Mucosa of stomach (tissue), 1 donor: ENCODE results near the gene KIF1B.
"Not testable (repeated sequence)": the region's sequence is repeated elsewhere in the genome, so short reads cannot be mapped to it uniquely, and the experiment has no call there.

Experiments
- H3K27me3 ChIP-seq: one replicate; pipeline ENCODE4 v1.7.0; 2013; ENCODE audit warnings: mild to moderate bottlenecking, low read length; ENCODE audit not compliant: control insufficient read depth, insufficient read depth
- H3K36me3 ChIP-seq: one replicate; pipeline ENCODE4 v1.7.0; 2013; ENCODE audit warnings: low read length; ENCODE audit not compliant: control insufficient read depth, insufficient read depth
- H3K4me1 ChIP-seq: one replicate; pipeline ENCODE4 v1.7.0; 2013; ENCODE audit warnings: mild to moderate bottlenecking, low read length; ENCODE audit not compliant: control insufficient read depth, insufficient read depth
- H3K4me3 ChIP-seq: one replicate; pipeline ENCODE4 v1.7.0; 2013; ENCODE audit warnings: low read length
- H3K9ac ChIP-seq: one replicate; pipeline ENCODE4 v1.7.0; 2013; ENCODE audit warnings: mild to moderate bottlenecking, low read length, moderate library complexity
- H3K9me3 ChIP-seq: one replicate; pipeline ENCODE4 v1.7.0; 2013; ENCODE audit warnings: mild to moderate bottlenecking, low read length, moderate library complexity; ENCODE audit not compliant: control insufficient read depth
- donor health status: Pancreatic carcinoma.

The KIF1B gene

DNA sequence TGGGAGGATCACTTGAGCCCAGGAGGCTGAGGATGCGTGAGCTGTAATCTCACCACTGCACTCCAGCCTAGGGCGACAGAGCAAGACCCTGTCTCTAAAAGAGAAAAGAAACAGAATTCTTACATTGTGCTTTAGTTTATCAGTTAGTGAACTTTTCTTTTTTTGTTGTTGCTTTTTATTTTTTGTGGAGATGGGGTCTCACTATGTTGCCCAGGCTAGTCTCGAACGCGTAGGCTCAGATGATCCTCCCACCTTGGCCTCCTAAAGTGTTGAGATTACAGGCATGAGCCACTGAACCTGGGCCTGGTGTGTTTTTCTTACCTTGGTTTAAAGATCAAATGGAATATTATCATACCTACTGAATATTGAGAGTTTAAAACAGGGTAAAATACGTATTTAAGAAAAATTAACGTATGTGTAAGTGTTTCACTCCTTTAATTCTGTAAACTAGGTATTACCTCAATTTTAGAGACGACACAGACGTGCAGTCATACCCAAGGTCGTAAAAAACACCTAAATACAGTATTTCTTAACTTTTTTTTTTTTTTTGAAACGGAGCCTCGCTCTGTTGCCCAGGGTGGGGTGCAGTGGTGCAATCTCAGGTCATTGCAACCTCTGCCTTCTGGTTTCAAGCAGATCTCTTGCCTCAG lies 39.6 kb downstream of the KIF1B start:
- H3K4me1 ChIP-seq: peaks cover 7% of the 10 kb centered on the region

GRCh38 chr1:10250663-10251062 lies 40.3 kb downstream of the KIF1B start:
- Histone ChIP-seq H3K27me3 (no peaks in the 10 kb centered on the region), H3K36me3 (no peaks in the 10 kb centered on the region), H3K9ac (no peak overlapping the region), H3K4me1 (peaks cover 7% of the 10 kb centered on the region), H3K9me3 (no peaks in the 10 kb centered on the region), H3K4me3 (no peak overlapping the region)

More for the DNA sequence above, 39.6 kb downstream of the KIF1B start:
- Histone ChIP-seq H3K9ac (no peak overlapping the region), H3K36me3 (no peaks in the 10 kb centered on the region), H3K27me3 (no peaks in the 10 kb centered on the region), H3K4me3 (no peak overlapping the region), H3K9me3 (no peaks in the 10 kb centered on the region)

- H3K27me3 ChIP-seq, H3K9me3 ChIP-seq, H3K9ac ChIP-seq, H3K4me1 ChIP-seq, H3K4me3 ChIP-seq, H3K36me3 ChIP-seq: not testable (repeated sequence)
These were observed 41.1 kb downstream of the KIF1B start for GRCh38 chr1:10251325-10252108.

DNA sequence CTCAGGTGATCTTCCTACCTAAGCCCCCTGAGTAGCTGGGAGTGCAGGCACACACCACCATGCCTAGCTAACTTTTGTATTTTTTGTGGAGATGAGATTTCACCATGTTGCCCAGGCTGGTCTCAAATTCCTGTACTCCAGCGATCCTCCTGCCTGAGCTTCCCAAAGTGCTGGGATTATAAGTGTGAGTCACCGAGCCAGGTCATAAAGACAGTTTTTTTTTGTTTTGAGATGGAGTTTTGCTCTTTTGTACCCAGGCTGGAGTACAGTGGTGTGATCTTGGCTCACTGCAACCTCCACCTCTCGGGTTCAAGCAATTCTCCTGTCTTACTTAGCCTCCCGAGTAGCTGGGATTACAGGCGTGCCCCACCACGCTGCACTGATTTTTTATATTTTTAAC lies 42.1 kb downstream of the KIF1B start:
- peaks cover 7% of the 10 kb centered on the region for H3K4me1 ChIP-seq

DNA sequence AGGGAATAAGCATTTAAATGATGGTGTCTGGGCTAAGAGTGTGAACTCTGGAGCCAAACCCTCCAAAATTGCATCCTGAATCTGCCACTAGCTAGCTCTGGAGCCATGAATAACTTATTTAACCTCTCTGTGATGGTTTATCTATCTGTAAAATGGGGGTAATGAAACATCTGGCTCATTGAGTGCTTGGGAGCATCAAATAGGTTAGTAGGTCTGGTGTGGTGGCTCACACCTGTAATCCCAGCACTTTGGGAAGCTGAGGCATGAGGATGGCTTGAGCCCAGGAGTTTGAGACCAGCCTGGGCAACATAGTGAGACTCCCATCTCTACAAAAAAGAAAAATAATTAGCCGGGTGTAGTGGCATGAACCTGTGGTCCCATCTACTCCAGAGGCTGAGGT lies 42.8 kb downstream of the KIF1B start:
- Histone ChIP-seq H3K9me3 (no peaks in the 10 kb centered on the region), H3K27me3 (no peaks in the 10 kb centered on the region), H3K4me1 (peaks cover 7% of the 10 kb centered on the region), H3K4me3 (no peak overlapping the region), H3K9ac (no peak overlapping the region), H3K36me3 (no peaks in the 10 kb centered on the region)

More for the DNA sequence above, 42.1 kb downstream of the KIF1B start:
- Histone ChIP-seq H3K9ac (no peak overlapping the region), H3K4me3 (no peak overlapping the region), H3K27me3 (no peaks in the 10 kb centered on the region), H3K9me3 (no peaks in the 10 kb centered on the region), H3K36me3 (no peaks in the 10 kb centered on the region)

- Histone ChIP-seq H3K4me3 (no peak overlapping the region), H3K36me3 (no peaks in the 10 kb centered on the region), H3K9me3 (no peaks in the 10 kb centered on the region), H3K27me3 (no peaks in the 10 kb centered on the region), H3K4me1 (peaks cover 7% of the 10 kb centered on the region), H3K9ac (no peak overlapping the region)
These were observed 43.4 kb downstream of the KIF1B start for GRCh38 chr1:10253755-10254154.

DNA sequence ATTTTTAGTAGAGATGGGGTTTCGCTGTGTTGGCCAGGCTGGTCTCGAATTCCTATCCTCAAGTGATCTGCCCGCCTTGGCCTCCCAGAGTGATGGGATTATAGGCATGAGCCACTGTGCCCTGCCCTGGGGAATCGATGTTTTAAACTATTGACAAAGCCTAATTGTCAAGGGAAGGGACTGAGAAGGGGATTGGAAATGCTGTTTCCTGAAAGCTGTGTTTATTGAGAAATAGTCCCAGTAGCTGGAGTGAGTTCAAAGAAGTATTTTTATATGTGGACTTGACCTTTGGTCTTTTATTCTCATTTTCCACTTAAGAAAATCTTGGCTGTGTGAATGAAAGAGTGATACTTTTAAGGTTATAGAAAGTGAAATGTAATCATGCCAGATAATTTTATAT lies 47.5 kb downstream of the KIF1B start:
- no peaks in the 10 kb centered on the region for H3K36me3 ChIP-seq
- peaks cover 4% of the 10 kb centered on the region for H3K4me1 ChIP-seq
- no peak overlapping the region for H3K9ac ChIP-seq
- no peaks in the 10 kb centered on the region for H3K27me3 ChIP-seq
- no peaks in the 10 kb centered on the region for H3K9me3 ChIP-seq
- no peak overlapping the region for H3K4me3 ChIP-seq

- not testable (repeated sequence) for H3K9ac ChIP-seq, H3K36me3 ChIP-seq, H3K4me3 ChIP-seq, H3K27me3 ChIP-seq, H3K9me3 ChIP-seq, H3K4me1 ChIP-seq
These were observed 49.2 kb downstream of the KIF1B start for GRCh38 chr1:10259547-10259946.

DNA sequence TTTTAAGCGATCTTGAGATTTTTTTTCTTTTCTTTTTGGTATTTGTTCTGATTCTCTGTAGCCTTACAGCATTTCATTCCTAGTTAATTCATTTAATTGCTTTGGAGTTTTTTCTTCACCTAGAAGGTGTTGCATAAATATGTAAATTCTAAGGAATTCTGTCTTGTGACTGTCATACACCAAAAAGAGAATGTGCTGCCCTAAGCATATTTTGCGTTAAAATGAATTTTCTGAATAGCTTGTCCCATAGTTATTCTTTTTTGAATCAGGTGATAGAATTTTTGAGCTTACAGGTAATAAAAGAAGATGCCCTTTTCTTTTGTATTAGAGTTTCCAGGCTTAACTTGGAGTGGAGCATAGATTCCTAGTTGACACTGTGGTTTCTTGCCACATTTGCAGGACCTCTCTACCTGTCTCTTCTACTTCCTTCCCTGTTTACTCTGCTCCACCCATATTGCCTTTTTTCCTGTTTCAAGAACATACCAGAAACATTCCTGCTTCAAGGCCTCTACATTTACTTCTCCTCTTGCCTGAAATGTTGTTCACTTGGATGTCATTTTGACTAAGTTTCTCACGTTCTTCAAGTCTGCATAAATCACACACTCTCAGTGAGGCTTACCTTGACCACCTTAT lies 53.2 kb downstream of the KIF1B start:
- Histone ChIP-seq H3K36me3 (no peaks in the 10 kb centered on the region), H3K27me3 (no peaks in the 10 kb centered on the region), H3K4me1 (peaks cover 9% of the 10 kb centered on the region), H3K4me3 (no peak overlapping the region), H3K9ac (no peak overlapping the region), H3K9me3 (no peaks in the 10 kb centered on the region)

DNA sequence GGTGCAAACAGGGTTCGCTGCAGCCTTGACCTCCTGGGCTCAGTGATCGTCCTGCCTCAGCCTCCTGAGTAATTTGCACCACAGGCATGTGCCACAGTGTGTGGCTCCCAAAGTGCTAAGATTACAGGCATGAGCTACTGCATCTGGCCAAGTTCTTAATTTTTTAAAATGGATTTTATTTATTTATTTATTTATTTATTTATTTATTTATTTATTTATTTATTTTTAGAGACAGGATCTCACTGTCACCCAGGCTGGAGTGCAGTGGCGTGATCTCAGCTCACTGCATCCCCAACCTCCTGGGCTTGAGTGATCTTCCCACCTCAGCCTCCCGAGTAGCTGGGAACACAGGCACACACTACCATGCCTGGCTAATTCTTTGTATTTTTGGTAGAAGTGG lies 54.7 kb downstream of the KIF1B start:
- Histone ChIP-seq H3K9me3 (no peaks in the 10 kb centered on the region), H3K27me3 (no peaks in the 10 kb centered on the region), H3K36me3 (no peaks in the 10 kb centered on the region), H3K4me3 (no peak overlapping the region), H3K4me1 (peaks cover 9% of the 10 kb centered on the region), H3K9ac (no peak overlapping the region)

- H3K9ac ChIP-seq: no peak overlapping the region
- no peak overlapping the region for H3K4me3 ChIP-seq
- no peaks in the 10 kb centered on the region for H3K9me3 ChIP-seq
- H3K4me1 ChIP-seq: peaks cover 9% of the 10 kb centered on the region
- no peaks in the 10 kb centered on the region for H3K27me3 ChIP-seq
- no peaks in the 10 kb centered on the region for H3K36me3 ChIP-seq
These were observed 55.5 kb downstream of the KIF1B start for GRCh38 chr1:10265900-10266299.

- Histone ChIP-seq H3K9ac (no peak overlapping the region), H3K4me3 (no peak overlapping the region), H3K36me3 (no peaks in the 10 kb centered on the region), H3K27me3 (no peaks in the 10 kb centered on the region), H3K4me1 (peaks cover 9% of the 10 kb centered on the region), H3K9me3 (no peaks in the 10 kb centered on the region)
These were observed 56.9 kb downstream of the KIF1B start for GRCh38 chr1:10267319-10267718.
